PFSK-1 (cell line): ENCODE data around the gene SHTN1.

Experiments
- FOXP2 ChIP-seq: optimal IDR thresholded peaks from 2 replicates; pipeline ENCODE3; 2011; ENCODE audit warnings: borderline replicate concordance, control low read depth, inconsistent platforms; ENCODE audit not compliant: insufficient read depth; ENCODE audit errors: extremely low read length, extremely low read depth
- POLR2AphosphoS5 ChIP-seq: IDR thresholded peaks from 2 replicates; pipeline ENCODE4 v1.6.1; 2012; ENCODE audit warnings: low read depth, mild to moderate bottlenecking, control low read depth, low read length, moderate library complexity
- TAF1 ChIP-seq: IDR thresholded peaks from 2 replicates; pipeline ENCODE4 v1.6.1; 2012; ENCODE audit warnings: low read length, control low read depth, borderline replicate concordance; ENCODE audit not compliant: insufficient read depth
- TF ChIP-seq, protein P1 (sequence below), 2 experiments: IDR thresholded peaks; 2 replicates each; pipeline versions ENCODE4 v1.6.1 to v1.8.0; 2011 to 2012; ENCODE audit warnings: low read depth in 2 of 2, low read length in 2 of 2, control low read depth in 1 of 2, inconsistent platforms in 1 of 2, mild to moderate bottlenecking in 1 of 2, moderate library complexity in 1 of 2; ENCODE audit not compliant: insufficient read depth in 1 of 2

GRCh38 chr10:117004227-117005025 is 561 bp downstream of the SHTN1 start:
- TF ChIP-seq, protein P1, sequence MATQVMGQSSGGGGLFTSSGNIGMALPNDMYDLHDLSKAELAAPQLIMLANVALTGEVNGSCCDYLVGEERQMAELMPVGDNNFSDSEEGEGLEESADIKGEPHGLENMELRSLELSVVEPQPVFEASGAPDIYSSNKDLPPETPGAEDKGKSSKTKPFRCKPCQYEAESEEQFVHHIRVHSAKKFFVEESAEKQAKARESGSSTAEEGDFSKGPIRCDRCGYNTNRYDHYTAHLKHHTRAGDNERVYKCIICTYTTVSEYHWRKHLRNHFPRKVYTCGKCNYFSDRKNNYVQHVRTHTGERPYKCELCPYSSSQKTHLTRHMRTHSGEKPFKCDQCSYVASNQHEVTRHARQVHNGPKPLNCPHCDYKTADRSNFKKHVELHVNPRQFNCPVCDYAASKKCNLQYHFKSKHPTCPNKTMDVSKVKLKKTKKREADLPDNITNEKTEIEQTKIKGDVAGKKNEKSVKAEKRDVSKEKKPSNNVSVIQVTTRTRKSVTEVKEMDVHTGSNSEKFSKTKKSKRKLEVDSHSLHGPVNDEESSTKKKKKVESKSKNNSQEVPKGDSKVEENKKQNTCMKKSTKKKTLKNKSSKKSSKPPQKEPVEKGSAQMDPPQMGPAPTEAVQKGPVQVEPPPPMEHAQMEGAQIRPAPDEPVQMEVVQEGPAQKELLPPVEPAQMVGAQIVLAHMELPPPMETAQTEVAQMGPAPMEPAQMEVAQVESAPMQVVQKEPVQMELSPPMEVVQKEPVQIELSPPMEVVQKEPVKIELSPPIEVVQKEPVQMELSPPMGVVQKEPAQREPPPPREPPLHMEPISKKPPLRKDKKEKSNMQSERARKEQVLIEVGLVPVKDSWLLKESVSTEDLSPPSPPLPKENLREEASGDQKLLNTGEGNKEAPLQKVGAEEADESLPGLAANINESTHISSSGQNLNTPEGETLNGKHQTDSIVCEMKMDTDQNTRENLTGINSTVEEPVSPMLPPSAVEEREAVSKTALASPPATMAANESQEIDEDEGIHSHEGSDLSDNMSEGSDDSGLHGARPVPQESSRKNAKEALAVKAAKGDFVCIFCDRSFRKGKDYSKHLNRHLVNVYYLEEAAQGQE (IDR thresholded peaks at IDR 0.05; ENCODE audit: insufficient read depth in 1 of 2, low read depth in 2 of 2, low read length in 2 of 2): no peak
- TF ChIP-seq TAF1 (no peak), POLR2AphosphoS5 (no peak), FOXP2 (no peak)
